ENCODE results near the gene ABR.
"Not testable (repeated sequence)": the region's sequence is repeated elsewhere in the genome, so short reads cannot be mapped to it uniquely, and the experiment has no call there.

Gene ABR

GRCh38 chr17:1077581-1077985 is 102.2 kb downstream of the ABR start:
- Histone ChIP-seq H3K36me3 (ENCODE audit: control insufficient read depth, low read depth, low read length) (no peaks in the 10 kb centered on the region), H3K4me3 (ENCODE audit: low read length) (peak overlapping the region; percentile 51), H3K9ac (ENCODE audit: low read length) (no peak overlapping the region), H3K4me1 (ENCODE audit: control insufficient read depth, low read depth, low read length) (peaks cover 5% of the 10 kb centered on the region), H3K9me3 (ENCODE audit: control insufficient read depth, low read depth, low read length) (no peaks in the 10 kb centered on the region), H3K27ac (ENCODE audit: low read length) (no peak overlapping the region), H3K27me3 (ENCODE audit: control insufficient read depth, insufficient read depth, low read length) (peaks cover 23% of the 10 kb centered on the region)

GRCh38 chr17:1076982-1077302 is 102.8 kb downstream of the ABR start:
- H3K36me3 ChIP-seq (ENCODE audit: control insufficient read depth, low read depth, low read length) = no peaks in the 10 kb centered on the region
- no peaks in the 10 kb centered on the region for H3K9me3 ChIP-seq (ENCODE audit: control insufficient read depth, low read depth, low read length)
- peaks cover 23% of the 10 kb centered on the region for H3K27me3 ChIP-seq (ENCODE audit: control insufficient read depth, insufficient read depth, low read length)
- H3K27ac ChIP-seq (ENCODE audit: low read length) = no peak overlapping the region
- H3K9ac ChIP-seq (ENCODE audit: low read length) = no peak overlapping the region
- H3K4me3 ChIP-seq (ENCODE audit: low read length) = no peak overlapping the region
- peaks cover 5% of the 10 kb centered on the region for H3K4me1 ChIP-seq (ENCODE audit: control insufficient read depth, low read depth, low read length)

DNA sequence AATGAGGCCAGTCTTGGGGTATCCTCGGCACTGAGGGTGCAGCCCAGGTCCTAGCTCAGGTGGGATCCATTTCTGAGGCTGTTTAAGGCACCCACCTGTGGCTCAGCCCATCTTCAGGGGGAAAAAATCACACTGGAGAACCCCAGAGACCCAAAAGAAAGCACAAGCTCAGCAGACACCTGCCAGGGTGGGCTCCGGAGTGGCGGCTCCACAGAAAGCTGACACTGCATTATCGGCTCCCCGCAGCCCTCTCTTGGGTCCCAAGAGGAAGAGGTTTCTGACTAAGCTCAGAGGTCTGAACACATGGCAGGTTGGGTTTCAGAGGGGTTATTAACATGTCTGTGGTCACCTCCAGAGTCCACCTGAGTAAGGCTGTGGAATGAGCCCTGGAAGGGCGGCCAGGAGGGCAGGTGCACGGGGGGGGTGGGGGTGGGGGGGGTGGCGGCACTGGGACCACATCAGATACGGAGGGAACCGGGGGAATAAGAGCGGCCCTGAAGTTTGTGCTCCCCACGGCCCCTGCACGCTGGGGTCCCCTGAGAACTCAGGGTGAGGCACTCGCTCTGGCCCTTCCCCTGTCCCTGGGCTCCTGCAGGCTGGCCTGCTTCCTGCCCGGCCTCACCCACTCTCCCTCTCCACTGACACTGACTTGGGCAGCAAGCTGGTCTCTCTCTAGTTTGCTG is 103.3 kb downstream of the ABR start:
- Histone ChIP-seq H3K27me3 (ENCODE audit: control insufficient read depth, insufficient read depth, low read length) (peaks cover 23% of the 10 kb centered on the region), H3K36me3 (ENCODE audit: control insufficient read depth, low read depth, low read length) (no peaks in the 10 kb centered on the region), H3K9ac (ENCODE audit: low read length) (no peak overlapping the region), H3K9me3 (ENCODE audit: control insufficient read depth, low read depth, low read length) (no peaks in the 10 kb centered on the region), H3K27ac (ENCODE audit: low read length) (no peak overlapping the region), H3K4me1 (ENCODE audit: control insufficient read depth, low read depth, low read length) (peaks cover 5% of the 10 kb centered on the region), H3K4me3 (ENCODE audit: low read length) (no peak overlapping the region)

DNA sequence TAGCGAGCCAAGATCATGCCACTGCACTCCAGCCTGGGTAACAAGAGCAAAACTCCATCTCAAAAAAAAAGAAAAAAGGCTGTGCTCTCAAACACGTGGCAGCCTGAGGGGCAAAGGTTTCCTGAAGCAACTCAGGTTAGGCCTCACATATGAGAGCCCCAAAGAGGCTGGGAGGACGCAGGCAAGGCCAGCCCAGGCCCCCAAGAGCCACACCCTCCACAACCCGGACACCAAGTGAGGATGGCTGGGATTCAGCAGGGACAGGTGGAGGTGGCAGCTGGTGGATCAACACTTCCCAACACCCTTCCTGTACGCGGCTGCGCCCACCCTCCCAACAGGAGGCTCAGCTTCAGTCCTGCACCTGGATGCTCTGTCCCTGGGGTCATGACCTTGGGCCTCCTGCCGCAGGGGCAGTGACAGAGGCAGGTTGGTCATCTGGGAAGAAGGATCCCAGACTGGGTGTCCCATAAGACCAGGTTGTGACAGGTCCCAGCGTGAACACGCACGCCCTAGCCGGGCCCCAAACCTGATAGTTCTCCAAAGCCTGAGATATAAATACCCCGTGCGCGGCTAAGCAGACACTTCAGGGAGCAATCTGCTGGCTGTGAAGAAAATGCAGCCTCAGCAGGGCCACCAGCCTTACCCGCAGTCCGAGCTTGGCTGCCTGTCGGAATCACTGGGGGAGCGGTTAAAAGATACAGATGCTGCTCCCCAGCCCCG is 104.7 kb downstream of the ABR start:
- no peak overlapping the region for H3K27ac ChIP-seq (ENCODE audit: low read length)
- peaks cover 21% of the 10 kb centered on the region for H3K27me3 ChIP-seq (ENCODE audit: control insufficient read depth, insufficient read depth, low read length)
- no peak overlapping the region for H3K4me3 ChIP-seq (ENCODE audit: low read length)
- H3K9me3 ChIP-seq (ENCODE audit: control insufficient read depth, low read depth, low read length) = no peaks in the 10 kb centered on the region
- no peak overlapping the region for H3K9ac ChIP-seq (ENCODE audit: low read length)
- H3K36me3 ChIP-seq (ENCODE audit: control insufficient read depth, low read depth, low read length) = no peaks in the 10 kb centered on the region
- peaks cover 5% of the 10 kb centered on the region for H3K4me1 ChIP-seq (ENCODE audit: control insufficient read depth, low read depth, low read length)

DNA sequence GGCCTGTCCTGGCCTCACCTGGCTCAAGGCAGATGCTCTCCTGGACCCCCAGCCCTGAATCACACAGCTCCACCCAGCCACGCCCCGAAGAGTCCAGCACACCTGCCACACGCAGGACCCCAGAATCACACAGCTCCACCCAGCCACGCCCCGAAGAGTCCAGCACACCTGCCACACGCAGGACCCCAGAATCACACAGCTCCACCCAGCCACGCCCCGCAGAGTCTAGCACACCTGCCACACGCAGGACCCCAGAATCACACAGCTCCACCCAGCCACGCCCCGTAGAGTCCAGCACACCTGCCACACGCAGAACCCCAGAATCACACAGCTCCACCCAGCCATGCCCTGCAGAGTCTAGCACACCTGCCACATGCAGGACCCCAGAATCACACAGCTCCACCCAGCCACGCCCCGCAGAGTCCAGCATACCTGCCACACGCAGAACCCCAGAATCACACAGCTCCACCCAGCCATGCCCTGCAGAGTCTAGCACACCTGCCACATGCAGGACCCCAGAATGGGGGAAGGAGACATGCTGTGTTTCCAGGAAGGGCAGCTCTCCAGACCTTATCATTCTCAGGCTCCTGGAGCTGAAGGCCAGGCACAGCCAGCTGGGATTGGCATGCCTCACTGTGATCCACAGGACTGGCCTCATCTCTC is 105.7 kb downstream of the ABR start:
- not testable (repeated sequence) for H3K4me3 ChIP-seq (ENCODE audit: low read length); H3K27ac ChIP-seq (ENCODE audit: low read length); H3K9me3 ChIP-seq (ENCODE audit: control insufficient read depth, low read depth, low read length); H3K36me3 ChIP-seq (ENCODE audit: control insufficient read depth, low read depth, low read length); H3K9ac ChIP-seq (ENCODE audit: low read length); H3K4me1 ChIP-seq (ENCODE audit: control insufficient read depth, low read depth, low read length)
- H3K27me3 ChIP-seq (ENCODE audit: control insufficient read depth, insufficient read depth, low read length) = peaks cover 12% of the 10 kb centered on the region

GRCh38 chr17:1073241-1073962 is 106.4 kb downstream of the ABR start:
- Histone ChIP-seq H3K9me3 (ENCODE audit: control insufficient read depth, low read depth, low read length) (no peaks in the 10 kb centered on the region), H3K27ac (ENCODE audit: low read length) (no peak overlapping the region), H3K27me3 (ENCODE audit: control insufficient read depth, insufficient read depth, low read length) (peaks cover 5% of the 10 kb centered on the region), H3K4me3 (ENCODE audit: low read length) (no peak overlapping the region), H3K4me1 (ENCODE audit: control insufficient read depth, low read depth, low read length) (no peaks in the 10 kb centered on the region), H3K9ac (ENCODE audit: low read length) (no peak overlapping the region), H3K36me3 (ENCODE audit: control insufficient read depth, low read depth, low read length) (peaks cover 4% of the 10 kb centered on the region)

- Histone ChIP-seq H3K4me1 (ENCODE audit: control insufficient read depth, low read depth, low read length) (no peaks in the 10 kb centered on the region), H3K4me3 (ENCODE audit: low read length) (no peak overlapping the region), H3K36me3 (ENCODE audit: control insufficient read depth, low read depth, low read length) (peaks cover 4% of the 10 kb centered on the region), H3K9me3 (ENCODE audit: control insufficient read depth, low read depth, low read length) (no peaks in the 10 kb centered on the region), H3K9ac (ENCODE audit: low read length) (no peak overlapping the region), H3K27me3 (ENCODE audit: control insufficient read depth, insufficient read depth, low read length) (no peaks in the 10 kb centered on the region), H3K27ac (ENCODE audit: low read length) (no peak overlapping the region)
Observed at GRCh38 chr17:1072551-1072961, 107.2 kb downstream of the ABR start.

DNA sequence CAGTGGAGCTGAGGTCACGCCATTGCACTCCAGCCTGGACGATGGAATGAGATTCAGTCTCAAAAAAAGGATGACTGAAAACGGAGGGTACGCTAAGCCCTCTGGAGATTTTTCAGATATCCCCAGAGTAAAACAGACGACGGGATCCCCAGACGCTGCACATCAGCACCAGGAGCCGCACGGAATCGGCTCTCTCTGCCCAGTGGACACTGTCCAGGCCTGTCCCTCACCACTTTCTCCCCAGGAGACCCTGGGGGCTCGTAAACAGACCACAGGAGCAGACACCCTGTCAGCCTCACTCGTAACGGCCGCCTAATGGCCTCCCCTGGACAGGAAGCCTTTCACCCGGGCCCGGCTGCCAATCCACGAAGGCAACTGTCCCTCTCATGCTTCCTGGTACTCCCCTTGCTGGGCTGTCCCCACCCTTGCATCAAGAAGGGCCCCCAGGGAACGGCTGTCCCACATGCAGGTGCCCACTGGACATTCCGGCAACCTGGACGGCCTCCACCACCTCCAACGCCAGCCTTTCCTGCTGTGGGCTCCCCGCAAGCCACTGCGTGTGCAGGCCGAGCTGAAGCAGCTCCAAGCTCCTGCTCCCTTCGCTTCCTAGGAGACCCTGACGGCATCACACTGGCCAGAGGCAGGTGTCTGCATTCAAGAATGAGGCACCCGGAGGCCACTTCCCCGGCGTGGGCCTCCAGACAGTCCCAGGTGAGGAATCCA is 108.5 kb downstream of the ABR start:
- Histone ChIP-seq H3K27ac (ENCODE audit: low read length) (no peak overlapping the region), H3K4me1 (ENCODE audit: control insufficient read depth, low read depth, low read length) (no peaks in the 10 kb centered on the region), H3K9ac (ENCODE audit: low read length) (no peak overlapping the region), H3K9me3 (ENCODE audit: control insufficient read depth, low read depth, low read length) (no peaks in the 10 kb centered on the region), H3K36me3 (ENCODE audit: control insufficient read depth, low read depth, low read length) (peaks cover 4% of the 10 kb centered on the region), H3K4me3 (ENCODE audit: low read length) (no peak overlapping the region), H3K27me3 (ENCODE audit: control insufficient read depth, insufficient read depth, low read length) (no peaks in the 10 kb centered on the region)

GRCh38 chr17:1070411-1070810 is 109.4 kb downstream of the ABR start:
- Histone ChIP-seq H3K9me3 (ENCODE audit: control insufficient read depth, low read depth, low read length) (no peaks in the 10 kb centered on the region), H3K27ac (ENCODE audit: low read length) (no peak overlapping the region), H3K4me1 (ENCODE audit: control insufficient read depth, low read depth, low read length) (no peaks in the 10 kb centered on the region), H3K9ac (ENCODE audit: low read length) (no peak overlapping the region), H3K4me3 (ENCODE audit: low read length) (no peak overlapping the region), H3K36me3 (ENCODE audit: control insufficient read depth, low read depth, low read length) (peaks cover 4% of the 10 kb centered on the region), H3K27me3 (ENCODE audit: control insufficient read depth, insufficient read depth, low read length) (no peaks in the 10 kb centered on the region)

- no peaks in the 10 kb centered on the region for H3K4me1 ChIP-seq (ENCODE audit: control insufficient read depth, low read depth, low read length)
Observed at GRCh38 chr17:1069847-1070246, 109.9 kb downstream of the ABR start.

GRCh38 chr17:1068356-1068755 is 111.4 kb downstream of the ABR start:
- Histone ChIP-seq H3K4me3 (ENCODE audit: low read length) (no peak overlapping the region), H3K36me3 (ENCODE audit: control insufficient read depth, low read depth, low read length) (peaks cover 4% of the 10 kb centered on the region), H3K27ac (ENCODE audit: low read length) (no peak overlapping the region), H3K27me3 (ENCODE audit: control insufficient read depth, insufficient read depth, low read length) (no peaks in the 10 kb centered on the region), H3K9me3 (ENCODE audit: control insufficient read depth, low read depth, low read length) (no peaks in the 10 kb centered on the region), H3K9ac (ENCODE audit: low read length) (no peak overlapping the region), H3K4me1 (ENCODE audit: control insufficient read depth, low read depth, low read length) (no peaks in the 10 kb centered on the region)

More at GRCh38 chr17:1069847-1070246, 109.9 kb downstream of the ABR start:
- no peak overlapping the region for H3K27ac ChIP-seq (ENCODE audit: low read length)
- H3K36me3 ChIP-seq (ENCODE audit: control insufficient read depth, low read depth, low read length) = peaks cover 4% of the 10 kb centered on the region
- H3K4me3 ChIP-seq (ENCODE audit: low read length) = no peak overlapping the region
- H3K27me3 ChIP-seq (ENCODE audit: control insufficient read depth, insufficient read depth, low read length) = no peaks in the 10 kb centered on the region
- H3K9me3 ChIP-seq (ENCODE audit: control insufficient read depth, low read depth, low read length) = no peaks in the 10 kb centered on the region
- no peak overlapping the region for H3K9ac ChIP-seq (ENCODE audit: low read length)

All from iPS-18a (cell line).